ENCODE measurements around the gene NADK2.

The NADK2 gene

GRCh38 chr5:36240779-36241630 lies 720 bp downstream of the NADK2 start:
- Histone ChIP-seq H3K14ac (ENCODE audit: low read length in 2 of 2) (peak overlapping the region; percentile 57 to 70), H4K91ac (ENCODE audit: low read length) (peak overlapping the region; percentile 34), H3K4ac (ENCODE audit: low read depth in 1 of 2, low read length in 2 of 2) (peak overlapping the region; percentile 88 to 89), H3K4me2 (ENCODE audit: low read length, poor library complexity, severe bottlenecking) (peak overlapping the region; percentile 79), H3K4me1 (ENCODE audit: control insufficient read depth, insufficient read depth, low read depth, low read length) (peaks cover 7% of the 10 kb centered on the region), H2BK15ac (ENCODE audit: low read depth, poor library complexity, severe bottlenecking) (peak overlapping the region; percentile 67), H2AFZ (ENCODE audit: low read depth, low read length) (peak overlapping the region; percentile 80), H2AK5ac (ENCODE audit: low read length, severe bottlenecking) (no peak overlapping the region), H3K9me3 (ENCODE audit: control insufficient read depth, low read length) (no peaks in the 10 kb centered on the region), H3K9ac (ENCODE audit: low read length) (peak overlapping the region; percentile 96), H2BK12ac (ENCODE audit: low read length in 2 of 2) (peak overlapping the region; percentile 54 to 86), H3K27ac (ENCODE audit: low read length, poor library complexity, severe bottlenecking) (peak overlapping the region; percentile 92), H3K27me3 (ENCODE audit: control insufficient read depth in 1 of 2, insufficient read depth in 1 of 2, low read length in 2 of 2) (no peaks in the 10 kb centered on the region), H3K18ac (ENCODE audit: low read depth in 1 of 2, low read length in 2 of 2) (peak overlapping the region; percentile 88 to 98), H3K23ac (ENCODE audit: low read length in 2 of 2) (peak overlapping the region in 1 of 2 experiments; percentile 10), H3K79me1 (replicated peaks; ENCODE audit: low read length, poor library complexity, severe bottlenecking) (peaks cover 13% of the 10 kb centered on the region), H2BK120ac (ENCODE audit: low read depth, low read length) (peak overlapping the region; percentile 64), H3K4me3 (ENCODE audit: insufficient read depth in 1 of 2, low read depth in 1 of 2, low read length in 2 of 2) (peak overlapping the region; percentile 87 to 90), H2BK5ac (ENCODE audit: low read depth, low read length, poor library complexity, severe bottlenecking) (peak overlapping the region; percentile 89), H3K36me3 (ENCODE audit: control insufficient read depth in 1 of 2, insufficient read depth in 2 of 2, low read depth in 1 of 2, low read length in 2 of 2) (no peaks in the 10 kb centered on the region), H4K8ac (ENCODE audit: low read length) (peak overlapping the region; percentile 45)
- WGBS = under 1% methylated on average over 50 of the region's 61 CpGs
- DNase-seq = peak; percentile 83

GRCh38 chr5:36239370-36240293 lies 2.1 kb downstream of the NADK2 start:
- no peaks in the 10 kb centered on the region for H3K9me3 ChIP-seq (ENCODE audit: control insufficient read depth, low read length)
- no peak overlapping the region for H4K8ac ChIP-seq (ENCODE audit: low read length)
- 82% methylated on average over 3 of the region's 4 CpGs for WGBS

GRCh38 chr5:36238502-36239295 lies 3.0 kb downstream of the NADK2 start:
- Histone ChIP-seq H3K9me3 (ENCODE audit: control insufficient read depth, low read length) (no peaks in the 10 kb centered on the region), H3K4ac (ENCODE audit: low read depth in 1 of 2, low read length in 2 of 2) (no peak overlapping the region), H2BK15ac (ENCODE audit: low read depth, poor library complexity, severe bottlenecking) (no peak overlapping the region), H2BK120ac (ENCODE audit: low read depth, low read length) (no peak overlapping the region), H3K18ac (ENCODE audit: low read depth in 1 of 2, low read length in 2 of 2) (no peak overlapping the region), H3K27me3 (ENCODE audit: control insufficient read depth in 1 of 2, insufficient read depth in 1 of 2, low read length in 2 of 2) (no peaks in the 10 kb centered on the region), H2AK5ac (ENCODE audit: low read length, severe bottlenecking) (no peak overlapping the region), H3K23ac (ENCODE audit: low read length in 2 of 2) (no peak overlapping the region), H4K91ac (ENCODE audit: low read length) (no peak overlapping the region), H3K4me1 (ENCODE audit: control insufficient read depth, insufficient read depth, low read depth, low read length) (peaks cover 7% of the 10 kb centered on the region), H3K79me1 (replicated peaks; ENCODE audit: low read length, poor library complexity, severe bottlenecking) (peaks cover 13% of the 10 kb centered on the region), H3K14ac (ENCODE audit: low read length in 2 of 2) (no peak overlapping the region), H2BK12ac (ENCODE audit: low read length in 2 of 2) (no peak overlapping the region), H3K4me3 (ENCODE audit: insufficient read depth in 1 of 2, low read depth in 1 of 2, low read length in 2 of 2) (peak overlapping the region in 1 of 2 experiments; percentile 87), H3K9ac (ENCODE audit: low read length) (peak overlapping the region; percentile 96), H3K27ac (ENCODE audit: low read length, poor library complexity, severe bottlenecking) (no peak overlapping the region), H3K4me2 (ENCODE audit: low read length, poor library complexity, severe bottlenecking) (no peak overlapping the region), H2AFZ (ENCODE audit: low read depth, low read length) (no peak overlapping the region), H4K8ac (ENCODE audit: low read length) (no peak overlapping the region), H3K36me3 (ENCODE audit: control insufficient read depth in 1 of 2, insufficient read depth in 2 of 2, low read depth in 1 of 2, low read length in 2 of 2) (no peaks in the 10 kb centered on the region), H2BK5ac (ENCODE audit: low read depth, low read length, poor library complexity, severe bottlenecking) (no peak overlapping the region)
- WGBS = 69% methylated on average over 2 of the region's 2 CpGs
- DNase-seq = no peak

More at GRCh38 chr5:36239370-36240293, 2.1 kb downstream of the NADK2 start:
- H2AFZ ChIP-seq (ENCODE audit: low read depth, low read length) = no peak overlapping the region
- no peaks in the 10 kb centered on the region for H3K36me3 ChIP-seq (ENCODE audit: control insufficient read depth in 1 of 2, insufficient read depth in 2 of 2, low read depth in 1 of 2, low read length in 2 of 2)
- no peak for DNase-seq
- H2BK5ac ChIP-seq (ENCODE audit: low read depth, low read length, poor library complexity, severe bottlenecking) = no peak overlapping the region
- H3K4me3 ChIP-seq (ENCODE audit: insufficient read depth in 1 of 2, low read depth in 1 of 2, low read length in 2 of 2) = peak overlapping the region in 1 of 2 experiments; percentile 87
- no peak overlapping the region for H3K18ac ChIP-seq (ENCODE audit: low read depth in 1 of 2, low read length in 2 of 2)
- no peak overlapping the region for H4K91ac ChIP-seq (ENCODE audit: low read length)
- no peak overlapping the region for H3K4ac ChIP-seq (ENCODE audit: low read depth in 1 of 2, low read length in 2 of 2)
- H3K27ac ChIP-seq (ENCODE audit: low read length, poor library complexity, severe bottlenecking) = no peak overlapping the region
- no peak overlapping the region for H2AK5ac ChIP-seq (ENCODE audit: low read length, severe bottlenecking)
- H3K27me3 ChIP-seq (ENCODE audit: control insufficient read depth in 1 of 2, insufficient read depth in 1 of 2, low read length in 2 of 2) = no peaks in the 10 kb centered on the region
- no peak overlapping the region for H3K23ac ChIP-seq (ENCODE audit: low read length in 2 of 2)
- no peak overlapping the region for H2BK15ac ChIP-seq (ENCODE audit: low read depth, poor library complexity, severe bottlenecking)
- peaks cover 13% of the 10 kb centered on the region for H3K79me1 ChIP-seq (replicated peaks; ENCODE audit: low read length, poor library complexity, severe bottlenecking)
- H3K4me2 ChIP-seq (ENCODE audit: low read length, poor library complexity, severe bottlenecking) = peak overlapping the region; percentile 79
- H3K9ac ChIP-seq (ENCODE audit: low read length) = peak overlapping the region; percentile 96
- H3K4me1 ChIP-seq (ENCODE audit: control insufficient read depth, insufficient read depth, low read depth, low read length) = peaks cover 7% of the 10 kb centered on the region
- H2BK12ac ChIP-seq (ENCODE audit: low read length in 2 of 2) = no peak overlapping the region
- H3K14ac ChIP-seq (ENCODE audit: low read length in 2 of 2) = no peak overlapping the region
- no peak overlapping the region for H2BK120ac ChIP-seq (ENCODE audit: low read depth, low read length)
